Sigmoid colon (tissue), 4 donors: Measurements from ENCODE around the gene TSHB.

Experiments used
- EP300 ChIP-seq, 4 donors: sonication (generic); formaldehyde crosslinking; IDR thresholded peaks; one replicate each; pipeline ENCODE4 v1.6.1; 2017; ENCODE audit warnings: antibody characterized with exemption in 4 of 4
- POLR2A ChIP-seq, 2 donors: fragments of 450-650 bp; IDR thresholded peaks; one replicate each; pipeline ENCODE4 v1.6.1; 2016; ENCODE audit warnings: antibody characterized with exemption in 2 of 2, mild to moderate bottlenecking in 2 of 2, moderate library complexity in 2 of 2
- POLR2AphosphoS5 ChIP-seq, 4 donors: sonication (generic); formaldehyde crosslinking; IDR thresholded peaks; one replicate each; pipeline ENCODE4 v1.6.1; 2017; ENCODE audit warnings: antibody characterized with exemption in 4 of 4
- TF ChIP-seq, protein P1 (sequence below), 4 experiments: fragments of 450-650 bp in 3 of 4; fragments of 200-600 bp in 1 of 4; IDR thresholded peaks; one replicate each; pipeline ENCODE4 v1.5.1; 2016 to 2019; ENCODE audit warnings: antibody characterized with exemption in 4 of 4, mild to moderate bottlenecking in 3 of 4, moderate library complexity in 2 of 4

DNA sequence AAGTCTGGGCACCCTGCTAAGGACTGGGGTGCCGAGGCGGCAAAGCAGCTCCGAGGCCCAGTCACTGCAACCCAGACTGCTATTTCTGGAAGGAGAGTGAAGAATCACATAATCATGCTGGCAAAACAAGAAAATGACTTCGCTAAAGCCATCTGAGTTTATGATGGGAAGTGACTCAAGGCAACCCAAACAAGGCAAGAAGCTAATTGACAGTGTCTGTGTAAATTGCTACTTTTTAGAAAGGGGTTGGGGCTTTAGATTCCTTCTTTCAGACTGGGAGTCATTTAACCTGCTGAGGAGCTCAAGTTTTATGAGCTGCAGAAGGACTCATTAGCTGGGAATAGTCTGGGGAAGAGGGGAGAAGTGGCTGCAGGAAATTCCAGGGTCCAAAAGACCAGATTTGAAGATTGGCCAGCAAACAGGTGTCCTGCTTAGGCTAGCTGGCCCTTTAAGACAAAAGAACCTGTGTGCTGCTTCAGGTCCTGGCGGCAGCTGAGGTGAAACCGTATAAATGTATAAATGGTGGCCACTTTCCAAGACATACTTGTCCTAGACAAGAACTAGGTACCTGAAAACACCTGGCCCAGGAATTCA is 28.1 kb downstream of the TSHB start:
- TF ChIP-seq POLR2AphosphoS5 (IDR thresholded peaks at IDR 0.05) (no peak), EP300 (IDR thresholded peaks at IDR 0.05) (no peak), POLR2A (IDR thresholded peaks at IDR 0.05) (no peak)
- TF ChIP-seq, protein P1, sequence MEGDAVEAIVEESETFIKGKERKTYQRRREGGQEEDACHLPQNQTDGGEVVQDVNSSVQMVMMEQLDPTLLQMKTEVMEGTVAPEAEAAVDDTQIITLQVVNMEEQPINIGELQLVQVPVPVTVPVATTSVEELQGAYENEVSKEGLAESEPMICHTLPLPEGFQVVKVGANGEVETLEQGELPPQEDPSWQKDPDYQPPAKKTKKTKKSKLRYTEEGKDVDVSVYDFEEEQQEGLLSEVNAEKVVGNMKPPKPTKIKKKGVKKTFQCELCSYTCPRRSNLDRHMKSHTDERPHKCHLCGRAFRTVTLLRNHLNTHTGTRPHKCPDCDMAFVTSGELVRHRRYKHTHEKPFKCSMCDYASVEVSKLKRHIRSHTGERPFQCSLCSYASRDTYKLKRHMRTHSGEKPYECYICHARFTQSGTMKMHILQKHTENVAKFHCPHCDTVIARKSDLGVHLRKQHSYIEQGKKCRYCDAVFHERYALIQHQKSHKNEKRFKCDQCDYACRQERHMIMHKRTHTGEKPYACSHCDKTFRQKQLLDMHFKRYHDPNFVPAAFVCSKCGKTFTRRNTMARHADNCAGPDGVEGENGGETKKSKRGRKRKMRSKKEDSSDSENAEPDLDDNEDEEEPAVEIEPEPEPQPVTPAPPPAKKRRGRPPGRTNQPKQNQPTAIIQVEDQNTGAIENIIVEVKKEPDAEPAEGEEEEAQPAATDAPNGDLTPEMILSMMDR (IDR thresholded peaks at IDR 0.05), result no peak
